GM12878 (cell line): Measurements from ENCODE around the gene SASH1. TPM values are rescaled to one million over a fixed set of nuclear protein-coding genes. Genes with fewer than 3 reads are reported as not detected.

Experiments
- BCL11A ChIP-seq: IDR thresholded peaks from 2 replicates; pipeline ENCODE4 v1.6.1; 2011; ENCODE audit warnings: low read depth, low read length
- BRCA1 ChIP-seq: IDR thresholded peaks from 2 replicates; pipeline ENCODE4 v1.6.1; 2011; ENCODE audit warnings: low read depth, low read length, improper control_type of control experiment
- FOS ChIP-seq: IDR thresholded peaks from 3 replicates; pipeline ENCODE4 v1.6.1; 2011; ENCODE audit warnings: borderline replicate concordance; ENCODE audit not compliant: insufficient read length; ENCODE audit errors: extremely low read depth
- MAX ChIP-seq: IDR thresholded peaks from 2 replicates; pipeline ENCODE4 v1.6.1; 2012; ENCODE audit warnings: low read depth, low read length, improper control_type of control experiment
- MEF2B ChIP-seq: fragments of 450-650 bp; IDR thresholded peaks from 2 replicates; pipeline ENCODE4 v1.6.1; 2018; ENCODE audit warnings: mild to moderate bottlenecking, moderate library complexity; ENCODE audit not compliant: partially characterized antibody, poor library complexity, severe bottlenecking
- RBBP5 ChIP-seq: fragments of 200-600 bp; sonication (generic); conservative IDR thresholded peaks from 2 replicates; pipeline ENCODE4 v1.6.1; 2016
- RCOR1 ChIP-seq: conservative IDR thresholded peaks from 2 replicates; pipeline ENCODE4 v1.6.1; 2012; ENCODE audit warnings: low read depth, low read length, improper control_type of control experiment
- SIN3A ChIP-seq: IDR thresholded peaks from 2 replicates; pipeline ENCODE4 v1.6.1; 2012; ENCODE audit warnings: low read depth, low read length, improper control_type of control experiment
- WRNIP1 ChIP-seq: IDR thresholded peaks from 2 replicates; pipeline ENCODE4 v1.6.1; 2011; ENCODE audit warnings: low read depth, low read length, improper control_type of control experiment, borderline replicate concordance
- ZBTB4 ChIP-seq: fragments of 450-650 bp; formaldehyde crosslinking; IDR thresholded peaks from 2 replicates; pipeline ENCODE4 v1.4.0; 2022; ENCODE audit warnings: mild to moderate bottlenecking, moderate library complexity
- ZNF217 ChIP-seq: fragments of 450-650 bp; IDR thresholded peaks from 2 replicates; pipeline ENCODE4 v1.6.1; 2017; ENCODE audit warnings: antibody characterized with exemption, mild to moderate bottlenecking
- ZNF274 ChIP-seq: IDR thresholded peaks from one replicate; pipeline ENCODE4 v1.8.0; 2011; ENCODE audit not compliant: insufficient read length, insufficient read depth
- ZZZ3 ChIP-seq: IDR thresholded peaks from 2 replicates; pipeline ENCODE4 v1.6.1; 2011; ENCODE audit warnings: low read depth; ENCODE audit not compliant: control insufficient read depth, insufficient read length
- polyA plus RNA-seq, 11 experiments: library from polyadenylated mRNA; depleted of rRNA in 4 of 11; unstranded in 6 of 11; stranded (reverse) in 5 of 11; fragments of >200 nt; fragmentation: Nextera tagmentation in 4 of 11; fragmentation: Illumina TruSeq in 1 of 11; extraction: Ambion mirVana in 4 of 11; extraction: Trizol in 1 of 11; gene quantifications; 1 replicate in 1 of 11; 2 replicates in 10 of 11; pipeline versions ENCODE4 v1.2.1 to v1.2.3, GENCODE V29; 2011 to 2016; ENCODE audit warnings: inconsistent platforms in 2 of 11, missing spikeins in 2 of 11, low read depth in 1 of 11
- total RNA-seq, 4 experiments: library from RNA; depleted of rRNA in 3 of 4; stranded (reverse); fragments of >200 nt in 3 of 4; fragmentation: Illumina TruSeq in 1 of 4; extraction: Trizol in 1 of 4; gene quantifications; 2 replicates each; pipeline versions ENCODE4 v1.2.1 to v1.2.3, GENCODE V29; 2013 to 2021

The SASH1 gene
- total and polyA plus RNA-seq, 10 of the 15 experiments (the other 5 are each of a cell fraction or from before 2014, with no cell fraction given) = 0.01 to 0.73 (median 0.14) TPM; not detected in 4

- no peak for TF ChIP-seq ZBTB4 (CRISPR knock-in tag)
- no peak for TF ChIP-seq ZZZ3
- no peak for TF ChIP-seq WRNIP1
- no peak for TF ChIP-seq RBBP5
- no peak for TF ChIP-seq MAX
- TF ChIP-seq MEF2B = no peak
- TF ChIP-seq FOS = no peak
- 0 out of 2 replicates have a peak, but pooled peaks have one; percentile 6 for TF ChIP-seq BCL11A
- TF ChIP-seq RCOR1 = no peak
- no peak for TF ChIP-seq BRCA1
- TF ChIP-seq SIN3A = no peak
- TF ChIP-seq ZNF274 = no peak
- no peak for TF ChIP-seq ZNF217
Measured at GRCh38 chr6:148566664-148567350, 224.2 kb downstream of the SASH1 start (continued).
